ENCODE results near the gene EFHD1. TPM values are rescaled to one million over a fixed set of nuclear protein-coding genes. Genes with fewer than 3 reads are reported as not detected.

Gene EFHD1, protein sequence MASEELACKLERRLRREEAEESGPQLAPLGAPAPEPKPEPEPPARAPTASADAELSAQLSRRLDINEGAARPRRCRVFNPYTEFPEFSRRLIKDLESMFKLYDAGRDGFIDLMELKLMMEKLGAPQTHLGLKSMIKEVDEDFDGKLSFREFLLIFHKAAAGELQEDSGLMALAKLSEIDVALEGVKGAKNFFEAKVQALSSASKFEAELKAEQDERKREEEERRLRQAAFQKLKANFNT
- total RNA-seq, result 1.1 and 1.9 TPM in 2 replicates

GRCh38 chr2:232633413-232634205 is at the start of gene EFHD1:
Gene EFHD1, plus strand, starts transcription at chr2:232633604. Its CDS starts 101 bp downstream, at chr2:232633705.

DNA sequence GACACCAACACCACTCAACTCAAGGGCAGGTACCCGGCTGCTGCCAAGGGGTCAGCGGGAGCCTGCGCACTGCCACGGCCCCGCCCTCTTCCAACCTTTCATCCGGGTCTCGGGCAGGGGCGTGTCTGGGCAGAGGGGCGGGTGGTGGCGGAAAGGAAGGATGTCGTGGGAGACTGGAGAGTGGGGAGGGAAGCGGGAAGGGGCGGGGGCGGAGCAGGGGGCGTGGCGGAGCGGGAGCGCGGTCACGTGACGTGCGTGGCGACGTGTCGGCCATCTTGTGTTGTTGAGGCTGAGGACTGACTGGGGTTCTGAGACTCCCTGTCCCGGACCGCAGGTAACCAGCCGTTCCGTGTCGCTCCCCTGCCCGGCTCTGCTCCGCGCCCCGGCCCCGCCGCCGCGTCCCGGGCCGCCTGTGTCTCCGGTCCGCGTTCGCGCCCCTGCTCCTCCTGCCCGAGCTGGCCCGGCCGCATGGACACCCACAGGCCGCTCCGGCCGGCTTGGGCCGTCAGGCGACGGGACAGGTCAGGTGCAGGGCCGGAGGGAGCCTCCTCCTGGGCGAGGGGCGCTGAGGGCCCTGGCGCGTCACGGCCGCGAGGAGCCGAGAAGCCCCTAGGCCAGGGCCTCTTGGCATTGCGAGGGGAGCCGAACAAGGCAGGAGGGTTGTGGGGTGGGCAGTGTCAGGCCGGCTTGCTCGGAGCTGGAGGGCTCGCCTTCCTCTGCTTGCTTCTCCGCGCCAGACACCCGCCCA is 63.8 kb downstream of the EFHD1 start, which contains the start of gene GIGYF2:
TSS of gene GIGYF2 (plus strand) at position 273 of the 748 bp plus-strand sequence. CDS start 37,867 bp downstream, outside the sequence.

Small RNA genes within 50 kb of the gene (small RNA-seq; reads per million reads assigned to genes)
- not detected for gene RN7SL359P

Other genes starting within 250 kb of the EFHD1 start
- gene ALPG, start 226.8 kb upstream of the EFHD1 start, total RNA-seq, result not detected in 2 replicates
- gene ALPI, start 177.5 kb upstream of the EFHD1 start, total RNA-seq, result not detected in 2 replicates
- not detected in 2 replicates for gene ECEL1, start 145.8 kb upstream of the EFHD1 start, total RNA-seq
- gene PRSS56, start 113.2 kb upstream of the EFHD1 start, total RNA-seq, result not detected in 2 replicates
- not detected in 2 replicates for gene CHRND, start 107.4 kb upstream of the EFHD1 start, total RNA-seq
- gene CHRNG, start 93.9 kb upstream of the EFHD1 start, total RNA-seq, result not detected in 2 replicates
- 5.3 and 6.5 TPM in 2 replicates for gene TIGD1, start 83.0 kb upstream of the EFHD1 start, total RNA-seq
- 79.3 and 88.6 TPM in 2 replicates for gene EIF4E2, start 82.9 kb upstream of the EFHD1 start, total RNA-seq
- 57.7 and 63.0 TPM in 2 replicates for gene GIGYF2, start 63.7 kb downstream of the EFHD1 start, total RNA-seq
- gene KCNJ13, start 143.0 kb downstream of the EFHD1 start, total RNA-seq, result not detected in 2 replicates
- gene SNORC, start 236.7 kb downstream of the EFHD1 start, total RNA-seq, result 1.3 and 1.5 TPM in 2 replicates

All from hair follicle dermal papilla cell (primary cell).